ENCODE measurements around the gene CYP26C1. TPM values are rescaled to one million over a fixed set of nuclear protein-coding genes. Genes with fewer than 3 reads are reported as not detected.

The CYP26C1 gene
- total RNA-seq, 1 experiment from 2014 or later: 0.79 TPM

DNA sequence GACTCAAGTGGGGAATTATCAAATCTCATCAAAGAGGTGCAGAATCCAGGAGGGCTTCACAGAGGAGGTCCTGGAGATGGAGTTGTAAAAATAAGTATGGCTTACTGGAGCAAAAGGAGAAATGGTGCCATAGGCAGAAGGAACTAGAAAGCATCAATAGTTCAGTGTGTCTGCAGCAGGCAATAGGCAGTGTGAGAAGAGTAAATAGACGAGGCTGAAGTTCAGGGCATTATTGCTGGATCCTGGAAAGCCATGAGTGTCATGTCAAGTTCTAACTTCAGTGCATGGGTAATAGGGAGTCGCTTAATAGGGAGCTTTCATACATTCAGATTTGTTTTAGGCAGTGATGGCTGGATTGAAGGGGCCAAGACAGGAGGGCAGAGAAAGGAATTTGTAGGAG lies 52.4 kb downstream of the CYP26C1 start:
- H3K9me3 Mint-ChIP-seq: peaks cover 3 to 7% of the 10 kb centered on the region in 2 experiments
- H3K79me2 ChIP-seq (ENCODE audit: insufficient read depth, low read length): no peaks in the 10 kb centered on the region
- no peak overlapping the region for H4K91ac ChIP-seq (ENCODE audit: insufficient read length, low read depth, low read length)
- H2BK120ac ChIP-seq (ENCODE audit: low read depth, low read length, poor library complexity, severe bottlenecking): no peak overlapping the region
- H2BK12ac ChIP-seq (ENCODE audit: insufficient read length, low read depth, low read length): no peak overlapping the region
- peaks cover 8% of the 10 kb centered on the region; the same call in 1 of the 2 replicates for H3K27me3 Mint-ChIP-seq (ENCODE audit: low read depth)
- H2BK20ac ChIP-seq (ENCODE audit: low read depth, low read length, poor library complexity, severe bottlenecking): no peak overlapping the region
- H3K56ac ChIP-seq (ENCODE audit: insufficient read length, low read depth, low read length): no peak overlapping the region
- no peak overlapping the region for H4K5ac ChIP-seq (ENCODE audit: insufficient read length, low read depth, low read length)
- no peak overlapping the region for H3K27ac ChIP-seq (ENCODE audit: insufficient read length, low read depth, low read length)
- no peak overlapping the region for H2BK5ac ChIP-seq (ENCODE audit: insufficient read length, low read length)
- H3K4me3 Mint-ChIP-seq: no peak overlapping the region
- H3K27me3 ChIP-seq (ENCODE audit: insufficient read depth, low read length): no peaks in the 10 kb centered on the region
- no peak overlapping the region for H2BK15ac ChIP-seq (ENCODE audit: low read depth, low read length)
- no peak overlapping the region for H2AFZ ChIP-seq (ENCODE audit: low read length)
- H4K20me1 ChIP-seq (ENCODE audit: control insufficient read depth, insufficient read depth, insufficient read length): no peaks in the 10 kb centered on the region
- no CpG with 5 or more reads among the region's 2 CpGs for WGBS (ENCODE audit: extremely low coverage, insufficient read length, low lambda C conversion rate)
- no peak overlapping the region for H3K18ac ChIP-seq (ENCODE audit: insufficient read length, low read depth, low read length)
- peaks cover 9 to 12% of the 10 kb centered on the region in 2 experiments for H3K4me1 Mint-ChIP-seq
- TF ChIP-seq, protein P1, sequence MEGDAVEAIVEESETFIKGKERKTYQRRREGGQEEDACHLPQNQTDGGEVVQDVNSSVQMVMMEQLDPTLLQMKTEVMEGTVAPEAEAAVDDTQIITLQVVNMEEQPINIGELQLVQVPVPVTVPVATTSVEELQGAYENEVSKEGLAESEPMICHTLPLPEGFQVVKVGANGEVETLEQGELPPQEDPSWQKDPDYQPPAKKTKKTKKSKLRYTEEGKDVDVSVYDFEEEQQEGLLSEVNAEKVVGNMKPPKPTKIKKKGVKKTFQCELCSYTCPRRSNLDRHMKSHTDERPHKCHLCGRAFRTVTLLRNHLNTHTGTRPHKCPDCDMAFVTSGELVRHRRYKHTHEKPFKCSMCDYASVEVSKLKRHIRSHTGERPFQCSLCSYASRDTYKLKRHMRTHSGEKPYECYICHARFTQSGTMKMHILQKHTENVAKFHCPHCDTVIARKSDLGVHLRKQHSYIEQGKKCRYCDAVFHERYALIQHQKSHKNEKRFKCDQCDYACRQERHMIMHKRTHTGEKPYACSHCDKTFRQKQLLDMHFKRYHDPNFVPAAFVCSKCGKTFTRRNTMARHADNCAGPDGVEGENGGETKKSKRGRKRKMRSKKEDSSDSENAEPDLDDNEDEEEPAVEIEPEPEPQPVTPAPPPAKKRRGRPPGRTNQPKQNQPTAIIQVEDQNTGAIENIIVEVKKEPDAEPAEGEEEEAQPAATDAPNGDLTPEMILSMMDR (conservative IDR thresholded peaks at IDR 0.05): no peak
- H3K4me1 ChIP-seq (ENCODE audit: insufficient read depth, low read length): no peaks in the 10 kb centered on the region
- no peaks in the 10 kb centered on the region for H3K9me3 ChIP-seq (ENCODE audit: control insufficient read depth, low read depth, low read length)
- H2AK5ac ChIP-seq (ENCODE audit: insufficient read length, low read length): no peak overlapping the region
- H3T11ph ChIP-seq (ENCODE audit: low read length): no peak overlapping the region
- DNase-seq: no peak
- no peaks in the 10 kb centered on the region for H3K79me1 ChIP-seq (ENCODE audit: insufficient read depth, low read depth, low read length, poor library complexity, severe bottlenecking)
- H3K27ac Mint-ChIP-seq: no peak overlapping the region
- H3K23ac ChIP-seq (ENCODE audit: insufficient read length, low read depth, low read length): no peak overlapping the region
- H3K4ac ChIP-seq (ENCODE audit: low read depth, low read length): no peak overlapping the region
- H3K4me2 ChIP-seq (ENCODE audit: insufficient read depth, insufficient read length, low read length): no peak overlapping the region
- H3K14ac ChIP-seq (ENCODE audit: insufficient read depth, low read length): no peak overlapping the region
- no peak overlapping the region for H3K9ac ChIP-seq (ENCODE audit: extremely low read depth, insufficient read length, low read length)
- H4K8ac ChIP-seq (replicated peaks; ENCODE audit: insufficient read length, low read depth, low read length): no peak overlapping the region
- peaks cover 0 to 5% (median 4%) of the 10 kb centered on the region in 3 experiments; a peak in 4 of 7 replicates for H3K36me3 Mint-ChIP-seq (ENCODE audit: insufficient read depth in 1 of 3, low read depth in 3 of 3)
- no peaks in the 10 kb centered on the region for H3K23me2 ChIP-seq (ENCODE audit: insufficient read length, low read depth, low read length, poor library complexity, severe bottlenecking)

Measured in H9 (cell line).